ENCODE results near the gene RACK1.
A peak's percentile ranks its signal among the peaks of the same experiment; 100 is the strongest.
"Not testable (repeated sequence)": the region's sequence is repeated elsewhere in the genome, so short reads cannot be mapped to it uniquely, and the experiment has no call there.

RACK1 gene

GRCh38 chr5:181232593-181232992, 11.1 kb downstream of the RACK1 start:
- DNase-seq: no peak

DNA sequence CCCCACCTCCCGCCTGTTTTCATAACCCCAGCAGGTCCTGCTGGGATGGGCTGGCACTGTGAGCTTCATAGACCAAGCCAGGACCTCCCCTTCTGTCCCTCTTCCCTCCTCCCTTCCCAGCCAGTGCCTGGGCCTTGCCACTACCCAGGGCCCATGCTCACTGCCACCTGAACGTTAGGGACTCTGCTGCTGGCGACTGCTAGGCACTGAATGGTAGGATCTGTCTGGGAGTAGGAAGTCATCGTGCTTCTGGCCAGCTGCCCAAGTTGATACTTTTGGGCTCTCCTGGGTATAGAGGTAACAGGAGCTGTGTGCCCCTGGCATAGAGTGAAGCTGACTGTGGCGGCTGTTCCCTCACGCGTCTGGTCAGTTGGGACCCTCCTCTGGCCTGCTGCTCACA, 12.3 kb downstream of the RACK1 start:
- no peak for DNase-seq

DNA sequence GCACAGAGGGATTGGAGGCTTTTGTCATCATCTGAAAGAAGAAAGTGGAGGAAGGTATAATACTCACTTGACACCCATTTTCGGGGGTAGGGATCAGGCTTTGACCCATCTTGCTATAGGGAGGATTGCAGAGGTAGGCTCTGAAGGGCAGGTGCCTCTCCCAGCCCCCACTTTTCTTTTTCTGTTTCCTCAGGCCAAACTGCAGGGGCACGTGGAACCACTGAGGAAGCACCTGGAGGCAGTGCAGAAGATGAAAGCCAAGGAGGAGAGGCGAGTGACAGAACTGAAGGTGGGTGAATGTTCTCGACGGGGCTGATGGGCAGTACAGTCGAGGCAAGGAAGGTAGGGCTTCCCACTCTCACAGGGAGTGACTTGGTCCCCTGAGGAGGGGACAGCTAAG, 13.2 kb downstream of the RACK1 start:
- no peak for DNase-seq

- DNase-seq: no peak
Measured at GRCh38 chr5:181229996-181230395, 13.7 kb downstream of the RACK1 start.

- no peak for DNase-seq
Measured at GRCh38 chr5:181224390-181225229, 19.1 kb downstream of the RACK1 start.

GRCh38 chr5:181223729-181224389, 19.8 kb downstream of the RACK1 start:
- no peak for DNase-seq

- peak; percentile 96 for DNase-seq
Measured at GRCh38 chr5:181223058-181223728, 20.5 kb downstream of the RACK1 start, which contains the start of gene TRIM41. Gene TRIM41 (plus strand): TSS chr5:181223281. CDS start chr5:181224000, 719 bp downstream.

DNA sequence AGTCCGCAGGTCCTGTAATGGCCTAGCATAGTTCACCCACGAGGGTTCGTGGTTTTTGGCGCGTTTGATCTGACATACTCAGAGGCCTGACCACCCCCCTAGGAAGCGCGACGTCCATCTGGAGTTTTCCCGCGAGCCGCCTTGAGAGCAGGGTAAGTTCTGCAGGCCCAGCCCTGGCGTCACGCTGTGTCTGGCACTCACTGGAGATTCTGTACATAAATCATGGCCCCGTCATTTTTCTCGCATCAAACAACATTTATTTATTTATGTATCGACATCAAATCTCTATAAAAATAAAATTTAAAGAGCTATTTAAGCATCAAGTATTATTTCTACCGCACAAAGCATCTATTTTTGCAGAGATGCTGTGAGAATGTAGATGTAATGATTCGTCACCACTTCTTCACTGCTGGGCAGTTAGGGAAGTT, 21.1 kb downstream of the RACK1 start:
- no peak for DNase-seq

- peak; percentile 99 for DNase-seq
Measured at GRCh38 chr5:181221792-181222629, 21.7 kb downstream of the RACK1 start.

DNA sequence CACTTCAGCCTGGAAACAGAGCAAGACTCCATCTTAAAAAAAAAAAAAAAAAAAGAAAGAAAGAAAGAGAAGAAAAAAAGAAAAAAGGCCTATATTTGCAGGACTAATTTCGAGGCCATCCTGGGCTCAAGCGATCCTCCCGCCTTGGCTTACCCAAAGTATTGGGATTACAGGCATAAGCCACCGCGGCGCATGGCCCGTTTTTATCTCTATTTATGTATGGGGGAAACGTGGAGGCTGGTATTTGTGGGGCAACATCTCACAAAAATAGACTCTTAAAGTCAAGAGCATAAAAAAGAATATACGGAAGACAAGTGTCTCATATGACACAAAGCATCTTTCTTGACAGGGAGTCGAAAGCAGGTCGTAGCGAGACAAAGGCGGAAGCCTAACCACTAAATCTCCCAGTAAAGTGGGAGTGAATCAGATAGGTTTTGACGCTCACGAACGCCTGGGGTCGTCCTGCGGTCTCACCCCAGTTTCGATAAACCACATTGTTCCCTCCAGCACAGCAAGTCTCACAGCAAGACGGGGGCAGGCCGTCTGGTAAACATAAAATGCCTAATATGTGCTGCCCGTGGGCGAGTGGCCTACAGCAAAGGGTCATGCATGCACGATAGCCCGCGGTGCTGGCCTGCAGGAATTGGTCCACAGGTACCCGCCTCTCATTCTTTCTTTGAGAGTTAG, 22.5 kb downstream of the RACK1 start:
- no peak for DNase-seq

GRCh38 chr5:181220178-181220515, 23.6 kb downstream of the RACK1 start:
- DNase-seq: no peak

DNA sequence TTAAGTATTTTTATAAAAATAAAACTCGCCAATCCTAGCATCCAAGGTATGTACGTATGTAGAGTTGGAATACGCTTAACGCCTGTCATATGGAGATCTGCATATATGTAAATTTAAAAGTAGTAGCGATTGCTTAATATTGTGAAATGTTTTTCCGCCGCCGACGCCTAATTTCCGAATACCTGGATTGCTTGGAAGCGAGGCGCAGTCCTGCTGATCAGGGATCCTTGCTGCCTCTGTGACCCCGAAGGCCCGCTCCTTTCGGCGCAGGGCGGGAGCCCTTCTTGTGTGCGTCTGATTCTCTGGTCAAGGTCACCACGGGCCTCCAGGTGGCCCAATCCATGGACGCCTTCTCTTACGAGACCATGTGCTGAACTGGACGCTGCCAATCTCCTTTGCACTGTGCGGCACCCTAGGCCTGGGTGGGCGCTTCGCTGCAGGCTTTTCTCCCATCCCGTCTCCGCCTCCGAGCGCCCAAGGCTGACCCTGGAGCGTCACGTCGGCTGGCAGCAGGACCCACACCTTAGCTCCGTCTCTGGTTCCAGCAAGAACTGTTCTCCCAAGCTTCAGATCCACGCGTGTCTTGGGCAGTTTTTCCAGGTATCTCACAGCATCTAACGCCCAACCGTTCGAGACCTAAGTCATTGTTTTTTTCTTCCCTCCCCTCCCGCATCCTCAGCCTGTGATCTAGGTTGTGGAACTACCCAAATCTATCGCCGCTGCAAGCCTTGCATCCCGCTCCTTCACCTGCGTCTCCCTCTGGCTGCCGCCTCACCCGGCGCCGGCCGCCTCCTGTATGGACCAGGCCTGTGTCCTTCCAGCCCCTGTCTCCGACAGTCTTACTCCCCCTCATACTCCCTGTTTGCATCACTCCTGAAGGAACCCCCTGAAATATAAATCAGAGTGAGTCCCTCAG, 24.2 kb downstream of the RACK1 start:
- DNase-seq: no peak

- DNase-seq: no peak
Measured at GRCh38 chr5:181218795-181219124, 24.9 kb downstream of the RACK1 start.

DNA sequence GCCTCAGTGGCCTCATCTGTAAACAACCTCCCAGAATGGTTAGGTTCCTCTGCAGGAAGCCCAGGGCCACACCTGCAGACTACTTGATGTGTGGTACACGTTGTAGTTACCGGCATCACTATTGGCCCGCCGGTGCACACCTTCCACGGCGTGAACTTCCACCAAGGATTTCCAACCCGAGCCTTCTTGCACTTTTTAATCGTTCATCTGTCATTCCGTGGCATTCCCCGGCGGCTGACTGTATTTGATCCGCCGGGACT, 26.0 kb downstream of the RACK1 start:
- peak; percentile 44 for DNase-seq

GRCh38 chr5:181217111-181217802, 26.4 kb downstream of the RACK1 start:
- DNase-seq: peak; percentile 60

DNA sequence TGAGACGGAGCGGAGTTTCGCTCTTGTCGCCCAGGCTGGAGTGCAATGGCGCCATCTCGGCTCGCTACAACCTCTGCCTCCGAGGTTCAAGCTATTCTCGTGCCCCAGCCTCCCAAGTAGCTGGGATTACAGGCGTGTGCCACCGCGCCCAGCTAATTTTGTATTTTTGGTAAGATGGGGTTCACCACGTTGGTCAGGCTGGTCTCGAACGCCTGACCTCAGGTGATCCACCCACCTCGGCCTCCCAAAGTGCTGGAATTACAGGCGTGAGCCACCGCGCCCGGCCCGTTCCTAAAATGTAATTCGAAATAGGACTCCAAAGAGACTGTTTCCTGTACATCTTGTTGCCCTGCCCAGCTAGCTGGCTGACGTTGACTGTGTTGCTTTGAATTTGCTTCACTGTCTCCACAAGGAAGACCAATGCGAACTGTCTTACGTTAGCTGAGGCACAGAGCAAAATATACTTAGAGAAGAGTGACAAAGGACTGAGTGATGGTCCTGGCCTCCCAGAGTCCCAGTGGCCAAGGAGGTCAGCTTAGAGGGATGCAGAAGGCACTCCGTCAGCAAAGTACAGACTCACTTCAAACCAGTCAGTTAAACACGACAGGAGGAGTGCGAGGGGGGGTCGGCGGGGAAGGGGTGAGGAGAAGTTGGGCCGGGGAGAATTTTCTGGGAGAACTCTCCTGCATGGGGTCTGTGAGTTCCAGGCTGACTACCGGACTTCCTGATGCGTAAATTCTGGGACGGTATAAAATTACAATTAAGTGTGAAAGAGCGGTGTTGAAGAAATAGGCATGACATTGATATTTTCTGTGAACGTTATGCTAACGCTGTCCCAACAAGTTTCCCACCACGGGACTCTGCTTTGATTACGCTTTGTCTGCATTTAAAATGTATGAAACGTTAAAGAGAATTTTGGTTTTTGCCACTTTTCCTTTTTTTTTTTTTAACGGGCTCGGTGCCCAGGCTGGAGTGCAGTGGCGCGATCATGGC, 27.4 kb downstream of the RACK1 start:
- no peak for DNase-seq

- not testable (repeated sequence) for DNase-seq
Measured at GRCh38 chr5:181214249-181214648, 29.5 kb downstream of the RACK1 start.

DNA sequence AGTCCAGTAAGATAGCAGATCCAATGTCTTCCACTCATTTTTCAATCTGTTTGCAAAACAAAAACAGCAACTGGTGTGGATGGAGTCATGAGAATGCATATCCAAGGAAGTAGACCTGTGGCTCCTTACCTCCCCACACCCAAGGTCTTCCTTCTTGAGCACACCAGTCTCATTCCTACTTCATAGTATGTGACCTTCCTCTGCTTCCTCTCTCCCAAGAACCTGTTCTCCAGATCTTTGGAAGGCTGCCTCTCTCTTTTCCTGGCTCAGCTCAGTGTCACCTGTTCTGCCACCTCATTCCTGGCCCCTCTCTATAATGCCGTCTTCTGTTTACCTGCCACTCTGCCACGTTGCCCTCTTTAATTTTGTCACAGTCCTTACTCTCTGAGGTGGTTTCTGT, 30.8 kb downstream of the RACK1 start:
- DNase-seq: no peak

DNA sequence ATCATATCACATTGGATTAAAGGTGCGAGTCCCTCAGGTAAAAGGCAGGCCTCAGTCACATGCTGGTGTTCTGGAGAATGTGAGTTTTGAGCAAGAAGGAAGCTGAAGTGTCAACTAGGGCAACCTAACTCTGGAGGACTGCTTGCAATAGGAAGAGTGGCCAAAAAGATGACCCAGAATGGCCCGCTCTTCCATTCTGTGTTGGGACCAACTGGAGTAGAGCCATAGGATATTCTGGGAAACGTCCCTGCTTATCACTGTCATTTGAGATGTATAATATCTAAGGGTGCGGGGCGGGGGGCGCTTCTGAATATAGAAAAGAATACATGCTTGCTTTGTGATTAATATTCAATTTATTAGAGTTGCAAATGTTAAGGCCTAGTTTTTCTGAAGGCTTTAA, 31.6 kb downstream of the RACK1 start:
- DNase-seq: no peak

DNA sequence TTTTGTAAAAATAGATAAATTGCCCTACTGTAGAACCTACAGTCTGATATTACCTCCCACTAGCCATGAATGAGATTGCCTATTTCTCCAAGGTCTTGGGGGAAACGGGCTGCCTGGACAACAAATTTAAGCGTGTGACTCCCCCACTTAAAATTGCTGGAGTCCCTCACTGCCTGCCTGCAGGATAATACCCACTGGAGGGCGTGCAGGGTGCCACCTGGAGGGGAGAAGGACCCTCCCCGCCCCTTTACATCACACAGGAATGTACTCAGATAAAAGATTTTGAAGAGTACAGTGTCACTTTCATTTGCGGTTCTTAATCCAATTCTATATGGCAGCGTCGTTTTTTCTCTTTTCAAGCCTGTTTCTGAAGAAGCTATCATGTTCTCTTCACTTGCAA, 32.5 kb downstream of the RACK1 start:
- DNase-seq: no peak

Measured in activated CD4-positive, CD25-positive, alpha-beta regulatory T cell treated with anti-CD3 and anti-CD28 coated beads, Interleukin-2, amount 50 U/mL, for 72 hours (primary cell).